ENCODE results near the gene P3H2. TPM values are rescaled to one million over a fixed set of nuclear protein-coding genes. Genes with fewer than 3 reads are reported as not detected.

P3H2 gene
- total and polyA plus RNA-seq, 2 experiments from 2014 or later: 8.2 to 24.2 TPM

DNA sequence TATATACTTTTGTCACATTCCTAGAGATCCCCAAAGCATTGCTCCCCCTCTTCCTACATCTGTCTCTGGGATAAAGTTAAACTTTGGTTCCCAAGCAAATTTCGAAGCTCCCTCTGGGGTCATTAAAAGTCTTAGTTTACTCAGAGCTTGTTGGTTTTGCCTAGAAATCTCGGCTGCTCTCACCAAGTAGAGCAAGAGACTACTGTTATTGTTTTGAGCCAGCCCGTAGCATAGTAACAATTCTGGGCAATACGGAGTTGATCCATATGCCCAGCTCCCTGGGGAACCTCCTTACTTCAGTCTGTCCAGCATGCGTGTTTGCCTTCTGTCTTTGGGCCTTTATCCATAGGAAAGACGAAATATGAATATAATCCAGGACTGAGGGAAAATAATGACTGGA, 10.0 kb upstream of the P3H2 start:
- H3K27ac ChIP-seq (ENCODE audit: low read depth): no peak overlapping the region
- Mint-ChIP-seq H3K9me3 (no peaks in the 10 kb centered on the region), H3K4me1 (peaks cover 23% of the 10 kb centered on the region), H3K27ac (no peak overlapping the region), H3K27me3 (ENCODE audit: insufficient read depth, low read depth, poor library complexity) (no peaks in the 10 kb centered on the region), H3K36me3 (ENCODE audit: low read depth) (no peaks in the 10 kb centered on the region), H3K4me3 (no peak overlapping the region)
- DNase-seq (ENCODE audit: low spot score) (no peak), ATAC-seq (no peak)
- no peaks in the 10 kb centered on the region for H3K27me3 ChIP-seq (ENCODE audit: insufficient read depth)
- TF ChIP-seq EZH2 (IDR thresholded peaks at IDR 0.05; ENCODE audit: low read depth, unreplicated experiment) (no peak), CREB1 (CRISPR knock-in tag; IDR thresholded peaks at IDR 0.05; ENCODE audit: low read depth) (no peak), JUNB (IDR thresholded peaks at IDR 0.05; ENCODE audit: unreplicated experiment) (no peak), NANOG (IDR thresholded peaks at IDR 0.05; ENCODE audit: borderline replicate concordance) (no peak), POLR2AphosphoS5 (IDR thresholded peaks at IDR 0.05; ENCODE audit: low read depth) (no peak), STAT1 (IDR thresholded peaks at IDR 0.05; ENCODE audit: unreplicated experiment) (no peak), EZH2phosphoT487 (IDR thresholded peaks at IDR 0.05; ENCODE audit: unreplicated experiment) (no peak), ZNF114 (CRISPR knock-in tag; IDR thresholded peaks at IDR 0.05) (no peak), ZNF331 (CRISPR knock-in tag; IDR thresholded peaks at IDR 0.05; ENCODE audit: low read depth) (no peak), CTCF (conservative IDR thresholded peaks at IDR 0.05; ENCODE audit: low read depth in 2 of 2) (no peak)
- TF ChIP-seq, protein P1, sequence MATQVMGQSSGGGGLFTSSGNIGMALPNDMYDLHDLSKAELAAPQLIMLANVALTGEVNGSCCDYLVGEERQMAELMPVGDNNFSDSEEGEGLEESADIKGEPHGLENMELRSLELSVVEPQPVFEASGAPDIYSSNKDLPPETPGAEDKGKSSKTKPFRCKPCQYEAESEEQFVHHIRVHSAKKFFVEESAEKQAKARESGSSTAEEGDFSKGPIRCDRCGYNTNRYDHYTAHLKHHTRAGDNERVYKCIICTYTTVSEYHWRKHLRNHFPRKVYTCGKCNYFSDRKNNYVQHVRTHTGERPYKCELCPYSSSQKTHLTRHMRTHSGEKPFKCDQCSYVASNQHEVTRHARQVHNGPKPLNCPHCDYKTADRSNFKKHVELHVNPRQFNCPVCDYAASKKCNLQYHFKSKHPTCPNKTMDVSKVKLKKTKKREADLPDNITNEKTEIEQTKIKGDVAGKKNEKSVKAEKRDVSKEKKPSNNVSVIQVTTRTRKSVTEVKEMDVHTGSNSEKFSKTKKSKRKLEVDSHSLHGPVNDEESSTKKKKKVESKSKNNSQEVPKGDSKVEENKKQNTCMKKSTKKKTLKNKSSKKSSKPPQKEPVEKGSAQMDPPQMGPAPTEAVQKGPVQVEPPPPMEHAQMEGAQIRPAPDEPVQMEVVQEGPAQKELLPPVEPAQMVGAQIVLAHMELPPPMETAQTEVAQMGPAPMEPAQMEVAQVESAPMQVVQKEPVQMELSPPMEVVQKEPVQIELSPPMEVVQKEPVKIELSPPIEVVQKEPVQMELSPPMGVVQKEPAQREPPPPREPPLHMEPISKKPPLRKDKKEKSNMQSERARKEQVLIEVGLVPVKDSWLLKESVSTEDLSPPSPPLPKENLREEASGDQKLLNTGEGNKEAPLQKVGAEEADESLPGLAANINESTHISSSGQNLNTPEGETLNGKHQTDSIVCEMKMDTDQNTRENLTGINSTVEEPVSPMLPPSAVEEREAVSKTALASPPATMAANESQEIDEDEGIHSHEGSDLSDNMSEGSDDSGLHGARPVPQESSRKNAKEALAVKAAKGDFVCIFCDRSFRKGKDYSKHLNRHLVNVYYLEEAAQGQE (IDR thresholded peaks at IDR 0.05; ENCODE audit: unreplicated experiment): no peak
- TF ChIP-seq, protein P2, sequence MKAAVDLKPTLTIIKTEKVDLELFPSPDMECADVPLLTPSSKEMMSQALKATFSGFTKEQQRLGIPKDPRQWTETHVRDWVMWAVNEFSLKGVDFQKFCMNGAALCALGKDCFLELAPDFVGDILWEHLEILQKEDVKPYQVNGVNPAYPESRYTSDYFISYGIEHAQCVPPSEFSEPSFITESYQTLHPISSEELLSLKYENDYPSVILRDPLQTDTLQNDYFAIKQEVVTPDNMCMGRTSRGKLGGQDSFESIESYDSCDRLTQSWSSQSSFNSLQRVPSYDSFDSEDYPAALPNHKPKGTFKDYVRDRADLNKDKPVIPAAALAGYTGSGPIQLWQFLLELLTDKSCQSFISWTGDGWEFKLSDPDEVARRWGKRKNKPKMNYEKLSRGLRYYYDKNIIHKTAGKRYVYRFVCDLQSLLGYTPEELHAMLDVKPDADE (IDR thresholded peaks at IDR 0.05): no peak
- no peak overlapping the region for H2AFZ ChIP-seq
- no peak overlapping the region for H3K4me2 ChIP-seq
- H3K36me3 ChIP-seq (ENCODE audit: insufficient read depth): no peaks in the 10 kb centered on the region
- H4K20me1 ChIP-seq (replicated peaks; ENCODE audit: insufficient read depth): no peaks in the 10 kb centered on the region
- H3K4me1 ChIP-seq (ENCODE audit: insufficient read depth): peaks cover 15% of the 10 kb centered on the region
- no peaks in the 10 kb centered on the region for H3F3A ChIP-seq (replicated peaks; ENCODE audit: low read depth)
- H3K4me3 ChIP-seq: no peak overlapping the region
- no peaks in the 10 kb centered on the region for H3K79me2 ChIP-seq (replicated peaks; ENCODE audit: insufficient read depth)
- H3K9me2 ChIP-seq (ENCODE audit: insufficient read depth): no peaks in the 10 kb centered on the region

All from GM23338 (cell line).